ENCODE measurements around the gene AKT1S1.

AKT1S1 gene

GRCh38 chr19:49882643-49883042, 5.5 kb upstream of the AKT1S1 start:
- DNase-seq (ENCODE audit: low spot score) = no peak

DNA sequence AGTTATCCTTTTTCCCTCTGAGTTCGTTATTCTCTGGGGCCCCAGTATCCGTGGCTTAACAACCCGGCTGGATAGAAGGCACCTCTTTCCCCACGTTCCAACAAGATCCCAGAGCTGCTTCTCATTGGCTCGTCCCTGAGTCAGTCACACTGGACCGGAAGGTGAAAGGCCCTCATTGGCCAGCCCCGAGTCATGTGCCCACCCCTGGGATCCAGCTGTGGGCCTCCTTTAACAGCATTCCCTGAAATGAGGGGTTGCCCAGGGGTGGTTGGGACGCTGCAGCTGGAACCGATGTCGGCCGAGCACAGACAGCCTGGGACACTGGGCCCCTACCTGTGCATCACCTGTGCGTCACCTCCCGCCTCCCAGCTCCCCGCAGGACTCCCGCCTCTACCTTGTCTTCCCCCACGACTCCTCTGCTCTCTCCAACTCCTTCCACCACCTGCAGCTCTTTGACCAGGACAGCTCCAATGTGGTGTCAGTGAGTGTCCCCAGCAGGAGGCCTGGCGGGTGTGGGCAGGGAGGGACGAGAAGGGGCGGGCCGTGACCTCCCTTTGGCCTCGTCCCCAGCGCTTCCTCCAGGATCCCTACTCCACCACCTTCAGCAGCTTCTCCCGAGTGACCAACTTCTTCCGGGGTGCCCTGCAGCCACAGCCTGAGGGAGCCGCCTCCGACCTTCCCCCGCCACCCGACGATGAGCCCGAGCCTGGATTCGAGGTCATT, 4.7 kb upstream of the AKT1S1 start:
- no peak for DNase-seq (ENCODE audit: low spot score)

- DNase-seq (ENCODE audit: low spot score) = no peak
These were observed 4.0 kb upstream of the AKT1S1 start for GRCh38 chr19:49881186-49881585.

- DNase-seq (ENCODE audit: low spot score) = no peak
These were observed 3.2 kb upstream of the AKT1S1 start for GRCh38 chr19:49880162-49880869.

DNA sequence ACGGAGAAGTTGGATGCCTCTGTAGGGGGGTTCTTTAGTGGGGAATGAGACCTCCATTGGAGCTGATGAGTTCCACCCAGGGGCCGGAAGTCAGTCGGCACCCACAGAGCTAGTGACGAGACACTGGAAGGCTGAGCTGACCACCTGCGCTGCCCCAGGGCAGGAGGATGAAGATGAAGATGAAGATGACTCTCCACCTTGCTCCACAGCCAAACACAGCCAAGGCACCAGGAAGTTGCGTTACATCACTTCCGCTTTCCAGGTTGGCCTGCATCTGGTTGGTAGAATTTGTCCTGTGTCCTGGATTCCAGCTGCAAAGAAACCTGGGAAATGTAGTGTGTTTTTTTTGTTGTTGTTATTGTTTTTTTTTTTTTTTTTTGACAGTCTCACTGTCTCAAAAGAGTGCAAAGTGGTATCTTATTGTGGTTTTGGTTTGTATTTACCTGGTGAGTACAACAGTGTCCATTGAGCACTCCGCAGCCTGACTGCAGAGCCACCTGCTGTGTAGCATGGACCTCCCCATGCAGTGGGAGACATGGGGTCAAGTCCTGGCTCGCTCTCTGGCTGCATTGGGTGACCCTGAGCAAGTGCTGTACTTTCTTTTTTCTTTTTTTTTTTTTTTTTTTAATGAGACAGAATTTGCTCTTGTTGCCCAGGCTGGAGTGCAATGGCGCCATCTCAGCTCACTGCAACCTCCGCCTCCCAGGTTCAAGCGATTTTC, 2.2 kb upstream of the AKT1S1 start:
- no peak for DNase-seq (ENCODE audit: low spot score)

GRCh38 chr19:49878744-49879070, 1.6 kb upstream of the AKT1S1 start:
- no peak for DNase-seq (ENCODE audit: low spot score)

GRCh38 chr19:49877879-49878743, 956 bp upstream of the AKT1S1 start:
- peak; percentile 98 for DNase-seq (ENCODE audit: low spot score)

GRCh38 chr19:49876422-49877019, 634 bp downstream of the AKT1S1 start:
- peak; percentile 99 for DNase-seq (ENCODE audit: low spot score)

DNA sequence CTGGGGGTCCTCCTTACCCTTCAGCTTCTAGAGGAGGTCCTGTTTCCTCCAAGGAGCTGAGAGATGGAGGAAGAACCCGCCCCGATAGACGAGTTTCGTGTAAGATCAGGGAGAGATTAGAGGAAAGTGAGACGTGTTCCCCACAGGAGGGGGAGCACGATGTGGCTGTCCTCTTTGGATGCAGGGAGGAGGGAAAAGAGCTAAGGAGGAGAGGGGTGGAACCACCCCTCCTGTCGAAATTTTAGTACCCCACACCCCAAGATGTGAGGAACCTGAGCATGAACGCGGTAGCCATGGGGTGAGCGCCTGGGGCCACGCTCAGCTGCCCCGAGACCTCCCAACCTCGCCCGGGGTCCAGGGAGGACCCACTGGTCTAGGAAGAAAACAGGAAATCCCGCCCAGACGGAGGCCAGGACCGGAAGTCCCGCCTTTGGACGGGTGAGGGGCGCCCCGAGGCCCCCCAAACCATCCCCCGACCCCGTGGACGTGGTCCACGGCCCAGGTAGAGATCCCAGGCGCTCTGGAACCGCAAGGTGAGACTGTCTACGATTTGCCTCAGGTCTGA, 1.2 kb downstream of the AKT1S1 start:
- peak; percentile 56 for DNase-seq (ENCODE audit: low spot score)

DNA sequence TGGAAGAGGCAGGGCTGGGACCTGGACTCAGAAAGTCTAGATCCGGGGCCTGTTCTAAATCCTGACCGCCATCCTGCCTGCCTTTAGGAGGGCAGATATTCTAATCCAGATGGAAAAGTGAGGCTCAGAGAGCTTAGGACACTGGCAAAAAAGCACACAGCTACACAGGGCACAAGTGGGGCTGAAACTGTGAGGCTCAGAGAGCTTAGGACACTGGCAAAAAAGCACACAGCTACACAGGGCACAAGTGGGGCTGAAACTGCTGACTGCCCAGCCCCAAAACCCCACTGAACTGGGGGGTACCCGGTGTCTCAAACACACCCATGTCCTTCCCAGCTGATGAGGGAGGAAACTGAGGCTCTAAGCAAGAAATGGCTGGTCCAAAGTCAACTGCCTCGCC, 2.0 kb downstream of the AKT1S1 start:
- DNase-seq (ENCODE audit: low spot score) = no peak

GRCh38 chr19:49874503-49875157, 2.5 kb downstream of the AKT1S1 start:
- DNase-seq (ENCODE audit: low spot score) = no peak

DNA sequence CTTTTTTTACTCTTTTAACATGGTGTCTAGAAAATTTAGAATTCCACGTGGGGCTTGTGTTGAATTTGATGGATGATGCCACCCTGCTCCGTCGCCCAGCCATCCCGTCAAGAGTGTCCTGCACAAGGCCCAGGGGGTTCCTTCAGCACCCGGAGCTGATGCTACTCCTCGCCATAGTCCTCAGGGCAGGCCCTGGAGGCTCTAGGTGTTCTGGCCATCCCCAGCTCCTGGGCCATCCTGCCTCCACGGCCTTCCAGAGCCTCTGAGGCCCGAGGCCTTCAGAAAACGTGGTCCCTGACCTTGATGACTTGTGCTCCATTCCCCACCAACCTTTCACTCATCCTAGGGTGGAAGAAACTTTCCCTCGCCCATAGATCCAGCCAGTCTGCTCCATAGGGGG, 3.3 kb downstream of the AKT1S1 start:
- DNase-seq (ENCODE audit: low spot score) = no peak

DNA sequence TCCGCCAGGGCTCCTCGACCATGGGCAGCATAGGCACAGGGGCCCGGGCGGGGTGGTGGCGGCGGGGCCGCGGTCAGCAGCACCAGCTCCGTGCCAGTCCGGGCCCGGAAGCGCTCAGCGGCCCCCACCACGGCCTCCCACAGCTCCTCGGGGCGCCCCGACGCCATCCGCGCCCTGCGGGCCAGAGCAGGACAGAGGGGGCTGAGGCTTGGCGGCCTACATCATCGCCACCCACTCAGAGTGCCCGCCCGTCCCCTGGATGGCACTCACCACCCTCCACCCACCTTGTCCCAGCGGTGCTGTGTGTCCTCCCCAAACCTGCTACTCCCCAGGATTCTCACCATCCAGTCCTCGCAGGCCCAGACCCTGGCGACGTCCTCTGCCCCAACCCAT, 4.0 kb downstream of the AKT1S1 start:
- no peak for DNase-seq (ENCODE audit: low spot score)

DNA sequence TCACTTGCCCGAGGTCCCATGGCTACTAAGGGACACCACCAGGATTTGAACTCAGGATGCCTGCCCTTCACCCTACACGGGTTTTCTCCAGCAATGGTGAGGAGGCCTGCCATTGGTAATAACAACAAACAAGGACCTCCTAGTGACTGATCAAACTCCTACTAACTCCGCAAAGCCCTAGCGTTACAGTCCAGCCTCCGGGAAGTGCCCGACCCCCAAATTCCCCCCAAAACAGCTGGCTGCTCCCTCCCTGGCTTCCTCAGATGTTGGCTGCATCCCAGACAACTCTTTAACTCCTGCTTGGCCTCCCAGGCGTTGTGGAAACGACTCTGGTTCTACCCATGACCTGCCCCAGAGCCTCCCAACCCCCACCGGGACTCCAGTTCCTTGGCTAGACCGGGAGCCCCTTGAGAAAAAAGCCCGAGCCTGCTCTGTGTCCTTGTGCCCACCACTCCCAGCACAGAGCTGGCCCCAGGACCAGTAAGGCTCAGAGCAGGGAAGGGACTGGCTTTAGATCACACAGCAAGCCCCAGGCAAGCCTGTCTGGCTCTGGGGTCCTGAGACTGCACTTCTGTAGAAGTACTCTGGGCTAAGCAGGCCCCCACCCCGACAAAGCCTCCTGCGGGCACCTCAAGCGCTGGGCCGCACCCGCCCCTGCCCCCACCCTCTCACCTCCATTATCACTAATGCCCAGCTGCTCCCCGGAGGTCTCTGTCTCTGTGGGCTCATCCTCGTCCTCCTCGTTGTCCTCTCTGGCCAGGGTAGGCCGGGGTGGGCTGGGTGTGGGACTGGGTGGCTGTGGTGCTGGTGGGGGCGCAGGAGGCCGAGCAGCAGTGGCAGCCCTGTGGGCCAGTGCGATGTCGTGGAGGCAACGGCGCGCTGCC, 4.7 kb downstream of the AKT1S1 start:
- no peak for DNase-seq (ENCODE audit: low spot score)

DNA sequence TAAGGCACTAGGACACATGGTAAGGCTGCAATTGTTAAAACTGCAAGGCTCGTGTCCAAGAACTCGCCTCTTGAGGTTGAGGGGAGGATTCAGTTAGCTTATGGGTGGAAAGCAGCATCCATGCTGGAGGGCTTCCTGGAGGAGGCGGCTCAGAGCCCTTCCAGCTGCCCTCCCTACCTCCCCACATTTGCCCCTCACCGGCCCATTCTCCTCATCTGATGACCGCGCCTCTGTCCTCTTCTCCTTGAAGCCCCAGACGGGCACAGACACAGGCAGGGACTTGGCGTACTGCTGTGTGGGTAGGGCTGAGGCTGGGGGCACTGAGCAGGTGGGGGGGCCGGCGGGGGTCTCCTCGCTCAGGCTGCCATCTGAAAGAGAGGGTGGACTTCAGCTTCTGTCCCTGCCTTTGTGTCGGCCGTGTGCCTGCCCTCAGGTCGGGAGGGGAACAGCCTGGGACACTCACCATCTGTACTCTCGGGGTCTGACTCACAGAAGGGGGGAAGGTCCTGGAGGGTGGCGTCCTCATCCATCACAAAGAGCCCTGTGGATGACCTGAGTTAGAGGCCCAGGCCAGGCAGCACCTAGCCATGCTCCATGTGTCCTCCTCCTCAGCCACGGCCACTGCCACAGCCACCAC, 5.7 kb downstream of the AKT1S1 start:
- DNase-seq (ENCODE audit: low spot score) = no peak

- no peak for DNase-seq (ENCODE audit: low spot score)
These were observed 6.8 kb downstream of the AKT1S1 start for GRCh38 chr19:49870309-49870901.

DNA sequence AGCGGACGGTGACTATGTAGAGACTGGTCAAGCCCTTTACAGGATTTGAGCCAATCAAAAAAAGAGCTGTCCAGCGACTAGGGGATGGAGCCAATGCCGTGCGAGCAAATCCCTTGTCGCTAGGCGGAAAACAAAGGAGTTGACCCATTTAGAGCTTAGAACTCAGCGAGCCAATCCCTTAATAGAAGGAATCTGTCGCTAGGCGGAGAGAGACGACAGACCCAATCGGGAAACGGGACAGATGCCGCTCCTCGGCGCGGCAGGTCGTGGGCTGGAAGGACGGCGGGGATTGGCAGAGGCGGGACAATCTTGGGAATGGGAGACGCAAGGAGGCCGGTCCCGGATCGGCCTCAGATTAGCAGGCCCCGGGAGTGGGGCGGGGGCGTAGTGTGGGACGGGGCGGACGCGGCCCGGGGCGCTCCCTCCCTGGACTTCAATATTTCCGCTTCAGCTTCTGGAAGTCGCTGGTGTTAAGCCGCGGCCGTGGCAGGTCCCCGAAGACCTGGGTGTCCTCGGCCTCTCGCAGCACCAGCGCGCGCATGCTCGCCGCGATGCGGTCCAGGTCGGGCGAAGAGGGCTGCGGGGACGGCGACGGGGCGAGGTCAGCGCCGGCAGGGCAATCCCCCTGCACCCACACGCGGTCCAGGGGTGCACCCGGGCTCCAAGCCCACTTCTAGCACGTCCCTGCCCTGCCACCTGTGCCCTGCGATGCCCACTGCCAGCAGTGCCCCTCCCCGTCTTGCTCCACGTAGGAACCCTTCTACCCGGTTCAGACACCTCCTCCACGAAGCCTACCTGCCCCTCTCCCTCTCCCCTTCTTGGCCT, 7.5 kb downstream of the AKT1S1 start:
- DNase-seq (ENCODE audit: low spot score) = peak; percentile 100

DNA sequence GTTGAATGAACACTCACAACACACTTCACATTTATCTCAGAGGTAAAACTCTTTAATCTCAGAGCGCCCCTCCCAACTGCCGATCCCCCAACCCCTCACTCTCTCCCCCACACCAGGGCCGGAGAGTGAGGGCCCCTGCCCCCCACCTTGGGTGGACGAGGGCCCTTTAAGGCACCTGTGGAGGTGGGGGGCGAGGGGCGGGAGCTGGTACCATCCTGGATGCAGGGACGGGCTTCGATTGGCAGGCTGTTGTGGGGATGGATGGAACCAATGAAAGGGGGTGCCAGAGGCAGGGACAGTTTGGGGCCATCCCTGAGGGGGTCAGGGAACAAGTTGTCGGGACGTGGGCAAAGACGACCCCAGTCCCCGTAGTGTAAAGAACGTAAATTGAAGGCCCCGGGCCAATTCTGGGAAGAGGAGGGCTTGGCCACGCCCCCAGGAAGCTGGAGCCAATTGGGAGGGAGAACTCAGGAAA, 8.1 kb downstream of the AKT1S1 start:
- DNase-seq (ENCODE audit: low spot score) = no peak
